ENCODE results near the gene GREM1. TPM values are rescaled to one million over a fixed set of nuclear protein-coding genes. Genes with fewer than 3 reads are reported as not detected.

The GREM1 gene
- total RNA-seq, 4 donors from 2014 or later, result 0.44 to 7.8 (median 3.2) TPM; not detected in 1

DNA sequence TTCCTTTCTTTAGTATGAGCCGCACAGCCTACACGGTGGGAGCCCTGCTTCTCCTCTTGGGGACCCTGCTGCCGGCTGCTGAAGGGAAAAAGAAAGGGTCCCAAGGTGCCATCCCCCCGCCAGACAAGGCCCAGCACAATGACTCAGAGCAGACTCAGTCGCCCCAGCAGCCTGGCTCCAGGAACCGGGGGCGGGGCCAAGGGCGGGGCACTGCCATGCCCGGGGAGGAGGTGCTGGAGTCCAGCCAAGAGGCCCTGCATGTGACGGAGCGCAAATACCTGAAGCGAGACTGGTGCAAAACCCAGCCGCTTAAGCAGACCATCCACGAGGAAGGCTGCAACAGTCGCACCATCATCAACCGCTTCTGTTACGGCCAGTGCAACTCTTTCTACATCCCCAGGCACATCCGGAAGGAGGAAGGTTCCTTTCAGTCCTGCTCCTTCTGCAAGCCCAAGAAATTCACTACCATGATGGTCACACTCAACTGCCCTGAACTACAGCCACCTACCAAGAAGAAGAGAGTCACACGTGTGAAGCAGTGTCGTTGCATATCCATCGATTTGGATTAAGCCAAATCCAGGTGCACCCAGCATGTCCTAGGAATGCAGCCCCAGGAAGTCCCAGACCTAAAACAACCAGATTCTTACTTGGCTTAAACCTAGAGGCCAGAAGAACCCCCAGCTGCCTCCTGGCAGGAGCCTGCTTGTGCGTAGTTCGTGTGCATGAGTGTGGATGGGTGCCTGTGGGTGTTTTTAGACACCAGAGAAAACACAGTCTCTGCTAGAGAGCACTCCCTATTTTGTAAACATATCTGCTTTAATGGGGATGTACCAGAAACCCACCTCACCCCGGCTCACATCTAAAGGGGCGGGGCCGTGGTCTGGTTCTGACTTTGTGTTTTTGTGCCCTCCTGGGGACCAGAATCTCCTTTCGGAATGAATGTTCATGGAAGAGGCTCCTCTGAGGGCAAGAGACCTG lies 13.2 kb downstream of the GREM1 start:
- DNase-seq, result peak; percentile 93 to 95
- intact Hi-C loops (cut with DNase I), result no loop called here
- Histone ChIP-seq H3K27ac (no peak overlapping the region), H3K9me3 (no peaks in the 10 kb centered on the region), H3K4me3 (replicated peaks in 1 of 3) (no peak overlapping the region), H3K36me3 (no peaks in the 10 kb centered on the region), H3K4me1 (peaks cover 2 to 5% of the 10 kb centered on the region in 2 donors), H3K27me3 (no peaks in the 10 kb centered on the region)
- TF ChIP-seq CTCF (IDR thresholded peaks at IDR 0.05) (no peak), POLR2A (IDR thresholded peaks at IDR 0.05) (no peak)
- WGBS, 2 donors, result 50 to 52% methylated on average over 25 to 26 of the region's 27 CpGs

DNA sequence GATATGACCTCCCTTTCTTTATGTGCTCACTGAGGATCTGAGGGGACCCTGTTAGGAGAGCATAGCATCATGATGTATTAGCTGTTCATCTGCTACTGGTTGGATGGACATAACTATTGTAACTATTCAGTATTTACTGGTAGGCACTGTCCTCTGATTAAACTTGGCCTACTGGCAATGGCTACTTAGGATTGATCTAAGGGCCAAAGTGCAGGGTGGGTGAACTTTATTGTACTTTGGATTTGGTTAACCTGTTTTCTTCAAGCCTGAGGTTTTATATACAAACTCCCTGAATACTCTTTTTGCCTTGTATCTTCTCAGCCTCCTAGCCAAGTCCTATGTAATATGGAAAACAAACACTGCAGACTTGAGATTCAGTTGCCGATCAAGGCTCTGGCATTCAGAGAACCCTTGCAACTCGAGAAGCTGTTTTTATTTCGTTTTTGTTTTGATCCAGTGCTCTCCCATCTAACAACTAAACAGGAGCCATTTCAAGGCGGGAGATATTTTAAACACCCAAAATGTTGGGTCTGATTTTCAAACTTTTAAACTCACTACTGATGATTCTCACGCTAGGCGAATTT lies 14.9 kb downstream of the GREM1 start:
- TF ChIP-seq CTCF (IDR thresholded peaks at IDR 0.05) (no peak), POLR2A (IDR thresholded peaks at IDR 0.05) (no peak)
- no peak for DNase-seq
- H3K4me3 ChIP-seq (replicated peaks in 1 of 3), result no peak overlapping the region
- H3K36me3 ChIP-seq, result no peaks in the 10 kb centered on the region
- intact Hi-C loops (cut with DNase I), result no loop called here
- H3K9me3 ChIP-seq, result no peaks in the 10 kb centered on the region
- H3K27ac ChIP-seq, result peak overlapping the region in 1 of 3 donors; percentile 16
- WGBS, 2 donors, result 51 to 59% methylated on average over 6 of the region's 6 CpGs
- H3K27me3 ChIP-seq, result no peaks in the 10 kb centered on the region
- H3K4me1 ChIP-seq, result peaks cover 2 to 5% of the 10 kb centered on the region in 2 donors

DNA sequence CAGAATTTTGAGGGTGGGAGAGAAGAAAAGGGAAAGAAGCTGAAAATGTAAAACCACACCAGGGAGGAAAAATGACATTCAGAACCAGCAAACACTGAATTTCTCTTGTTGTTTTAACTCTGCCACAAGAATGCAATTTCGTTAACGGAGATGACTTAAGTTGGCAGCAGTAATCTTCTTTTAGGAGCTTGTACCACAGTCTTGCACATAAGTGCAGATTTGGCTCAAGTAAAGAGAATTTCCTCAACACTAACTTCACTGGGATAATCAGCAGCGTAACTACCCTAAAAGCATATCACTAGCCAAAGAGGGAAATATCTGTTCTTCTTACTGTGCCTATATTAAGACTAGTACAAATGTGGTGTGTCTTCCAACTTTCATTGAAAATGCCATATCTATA lies 15.5 kb downstream of the GREM1 start:
- intact Hi-C loops (cut with DNase I), result no loop called here
- Histone ChIP-seq H3K27me3 (no peaks in the 10 kb centered on the region), H3K36me3 (no peaks in the 10 kb centered on the region), H3K4me1 (peaks cover 2 to 5% of the 10 kb centered on the region in 2 donors), H3K9me3 (no peaks in the 10 kb centered on the region), H3K27ac (peak overlapping the region in 1 of 3 donors; percentile 16), H3K4me3 (replicated peaks in 1 of 3) (no peak overlapping the region)
- WGBS, 2 donors, result 23 to 31% methylated on average over 3 of the region's 3 CpGs
- DNase-seq, result no peak
- TF ChIP-seq POLR2A (IDR thresholded peaks at IDR 0.05) (no peak), CTCF (IDR thresholded peaks at IDR 0.05) (no peak)

DNA sequence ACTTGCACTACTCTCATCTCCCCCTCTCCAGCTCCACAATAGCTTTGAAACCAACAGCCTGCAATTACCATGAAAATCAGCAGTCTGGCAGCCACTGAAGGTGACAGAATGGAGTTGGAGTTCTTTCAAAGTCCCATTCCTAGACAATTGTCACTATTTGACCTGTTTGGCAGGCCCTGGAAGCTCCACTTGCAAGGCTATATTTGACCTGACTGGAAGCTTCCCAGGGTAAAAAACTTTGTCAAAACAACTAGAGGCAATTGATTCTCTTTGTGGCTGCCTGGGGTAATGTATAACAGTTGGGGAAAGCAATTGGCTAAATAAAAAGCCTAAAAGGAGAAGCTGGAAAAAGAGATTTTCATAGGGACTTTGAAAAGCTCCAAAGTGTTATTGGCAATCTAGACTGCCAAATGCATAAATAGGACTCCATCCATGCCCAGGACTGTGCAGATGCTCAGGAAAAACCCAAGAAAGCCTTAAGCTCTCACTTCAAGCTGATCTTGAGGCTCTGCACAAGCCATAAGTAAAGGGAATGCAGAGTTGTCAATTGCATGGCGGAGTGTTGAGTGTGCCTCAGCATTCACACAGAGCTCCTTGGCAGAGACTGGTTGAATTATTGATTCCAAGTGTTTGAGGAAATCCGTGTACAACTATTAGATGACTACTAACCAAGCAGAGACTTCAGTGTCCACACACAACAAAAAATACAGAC lies 18.3 kb downstream of the GREM1 start:
- Histone ChIP-seq H3K4me3 (replicated peaks in 1 of 3) (no peak overlapping the region), H3K27ac (no peak overlapping the region), H3K27me3 (no peaks in the 10 kb centered on the region), H3K9me3 (no peaks in the 10 kb centered on the region), H3K4me1 (peaks cover 2 to 5% of the 10 kb centered on the region in 2 donors), H3K36me3 (no peaks in the 10 kb centered on the region)
- 90 to 91% methylated on average over 2 of the region's 2 CpGs for WGBS, 2 donors
- TF ChIP-seq POLR2A (IDR thresholded peaks at IDR 0.05) (no peak), CTCF (IDR thresholded peaks at IDR 0.05) (no peak)
- intact Hi-C loops (cut with DNase I), result no loop called here
- DNase-seq, result no peak

Data from thyroid gland (tissue), 4 donors.